ENCODE results near the gene USP33. TPM values are rescaled to one million over a fixed set of nuclear protein-coding genes. Genes with fewer than 3 reads are reported as not detected.

Gene USP33
- total RNA-seq, 1 experiment from 2014 or later = 61.6 TPM

- Mint-ChIP-seq H3K9me3 (no peaks in the 10 kb centered on the region), H3K27me3 (ENCODE audit: low read depth) (no peaks in the 10 kb centered on the region), H3K27ac (peak within 1 kb of the TSS; percentile 99), H3K4me1 (peaks cover 29% of the 10 kb centered on the region), H3K4me3 (peak within 1 kb of the TSS; percentile 95), H3K36me3 (no peaks in the 10 kb centered on the region)
- ATAC-seq = peak; percentile 63
- CTCF ChIA-PET = interaction anchor here (0.6 to 1.2 kb wide), 4 partner anchors 9 to 1755 kb away, joined by 3 to 5 read pairs (median 3); no protein-coding TSS in a partner anchor
- DNase-seq (ENCODE audit: low spot score) = peak; percentile 92
- POLR2A ChIA-PET = interaction anchor here (1.1 kb wide), 1 partner anchor 97 kb away, joined by 5 read pairs; the partner anchor contains the start of gene MIGA1
- no peak for TF ChIP-seq CDX4 (CRISPR knock-in tag; IDR thresholded peaks at IDR 0.05; ENCODE audit: borderline replicate concordance)
- TF ChIP-seq TEAD4 (CRISPR knock-in tag; IDR thresholded peaks at IDR 0.05) = no peak; the same call in 1 of the 2 replicates
- TF ChIP-seq, protein P1, sequence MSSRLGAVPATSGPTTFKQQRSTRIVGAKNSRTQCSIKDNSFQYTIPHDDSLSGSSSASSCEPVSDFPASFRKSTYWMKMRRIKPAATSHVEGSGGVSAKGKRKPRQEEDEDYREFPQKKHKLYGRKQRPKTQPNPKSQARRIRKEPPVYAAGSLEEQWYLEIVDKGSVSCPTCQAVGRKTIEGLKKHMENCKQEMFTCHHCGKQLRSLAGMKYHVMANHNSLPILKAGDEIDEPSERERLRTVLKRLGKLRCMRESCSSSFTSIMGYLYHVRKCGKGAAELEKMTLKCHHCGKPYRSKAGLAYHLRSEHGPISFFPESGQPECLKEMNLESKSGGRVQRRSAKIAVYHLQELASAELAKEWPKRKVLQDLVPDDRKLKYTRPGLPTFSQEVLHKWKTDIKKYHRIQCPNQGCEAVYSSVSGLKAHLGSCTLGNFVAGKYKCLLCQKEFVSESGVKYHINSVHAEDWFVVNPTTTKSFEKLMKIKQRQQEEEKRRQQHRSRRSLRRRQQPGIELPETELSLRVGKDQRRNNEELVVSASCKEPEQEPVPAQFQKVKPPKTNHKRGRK (CRISPR knock-in tag; IDR thresholded peaks at IDR 0.05; ENCODE audit: borderline replicate concordance) = no peak
- TF ChIP-seq USF2 (CRISPR knock-in tag; IDR thresholded peaks at IDR 0.05) = peak; percentile 97
- no peak for TF ChIP-seq FOXJ3 (CRISPR knock-in tag; IDR thresholded peaks at IDR 0.05; ENCODE audit: borderline replicate concordance)
- no peak for TF ChIP-seq TCF7 (CRISPR knock-in tag; IDR thresholded peaks at IDR 0.05; ENCODE audit: low read depth)
- TF ChIP-seq CBFB (CRISPR knock-in tag; IDR thresholded peaks at IDR 0.05; ENCODE audit: low read depth) = no peak
- TF ChIP-seq AFF4 (CRISPR knock-in tag; IDR thresholded peaks at IDR 0.05; ENCODE audit: borderline replicate concordance) = no peak
- TF ChIP-seq IRF2 (CRISPR knock-in tag; IDR thresholded peaks at IDR 0.05; ENCODE audit: borderline replicate concordance, low read depth) = no peak
- TF ChIP-seq FOXK1 (CRISPR knock-in tag; IDR thresholded peaks at IDR 0.05) = peak; percentile 65; the same call in 1 of the 2 replicates
- TF ChIP-seq PRRX2 (CRISPR knock-in tag; IDR thresholded peaks at IDR 0.05) = no peak
- TF ChIP-seq HMGA2 (CRISPR knock-in tag; IDR thresholded peaks at IDR 0.05) = no peak
- no peak for TF ChIP-seq NFATC4 (CRISPR knock-in tag; IDR thresholded peaks at IDR 0.05)
- no peak for TF ChIP-seq JAZF1 (CRISPR knock-in tag; IDR thresholded peaks at IDR 0.05)
- 0 out of 2 replicates have a peak, but pooled peaks have one; percentile 51 for TF ChIP-seq ZNF671 (CRISPR knock-in tag; IDR thresholded peaks at IDR 0.05)
- TF ChIP-seq, protein P2, sequence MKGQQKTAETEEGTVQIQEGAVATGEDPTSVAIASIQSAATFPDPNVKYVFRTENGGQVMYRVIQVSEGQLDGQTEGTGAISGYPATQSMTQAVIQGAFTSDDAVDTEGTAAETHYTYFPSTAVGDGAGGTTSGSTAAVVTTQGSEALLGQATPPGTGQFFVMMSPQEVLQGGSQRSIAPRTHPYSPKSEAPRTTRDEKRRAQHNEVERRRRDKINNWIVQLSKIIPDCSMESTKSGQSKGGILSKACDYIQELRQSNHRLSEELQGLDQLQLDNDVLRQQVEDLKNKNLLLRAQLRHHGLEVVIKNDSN (CRISPR knock-in tag; IDR thresholded peaks at IDR 0.05) = peak; percentile 97
- TF ChIP-seq ZBTB43 (CRISPR knock-in tag; IDR thresholded peaks at IDR 0.05) = no peak
- TF ChIP-seq, protein P3, sequence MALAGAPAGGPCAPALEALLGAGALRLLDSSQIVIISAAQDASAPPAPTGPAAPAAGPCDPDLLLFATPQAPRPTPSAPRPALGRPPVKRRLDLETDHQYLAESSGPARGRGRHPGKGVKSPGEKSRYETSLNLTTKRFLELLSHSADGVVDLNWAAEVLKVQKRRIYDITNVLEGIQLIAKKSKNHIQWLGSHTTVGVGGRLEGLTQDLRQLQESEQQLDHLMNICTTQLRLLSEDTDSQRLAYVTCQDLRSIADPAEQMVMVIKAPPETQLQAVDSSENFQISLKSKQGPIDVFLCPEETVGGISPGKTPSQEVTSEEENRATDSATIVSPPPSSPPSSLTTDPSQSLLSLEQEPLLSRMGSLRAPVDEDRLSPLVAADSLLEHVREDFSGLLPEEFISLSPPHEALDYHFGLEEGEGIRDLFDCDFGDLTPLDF (CRISPR knock-in tag; IDR thresholded peaks at IDR 0.05) = no peak
- no peak for TF ChIP-seq ZNF263 (CRISPR knock-in tag; IDR thresholded peaks at IDR 0.05; ENCODE audit: low read depth)
- no peak for TF ChIP-seq ZNF138 (CRISPR knock-in tag; conservative IDR thresholded peaks at IDR 0.05)
- TF ChIP-seq JUN (CRISPR knock-in tag; IDR thresholded peaks at IDR 0.05) = no peak
- no peak for TF ChIP-seq NR2C2 (CRISPR knock-in tag; IDR thresholded peaks at IDR 0.05)
- TF ChIP-seq, protein P4, sequence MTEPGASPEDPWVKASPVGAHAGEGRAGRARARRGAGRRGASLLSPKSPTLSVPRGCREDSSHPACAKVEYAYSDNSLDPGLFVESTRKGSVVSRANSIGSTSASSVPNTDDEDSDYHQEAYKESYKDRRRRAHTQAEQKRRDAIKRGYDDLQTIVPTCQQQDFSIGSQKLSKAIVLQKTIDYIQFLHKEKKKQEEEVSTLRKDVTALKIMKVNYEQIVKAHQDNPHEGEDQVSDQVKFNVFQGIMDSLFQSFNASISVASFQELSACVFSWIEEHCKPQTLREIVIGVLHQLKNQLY (CRISPR knock-in tag; IDR thresholded peaks at IDR 0.05) = no peak
- TF ChIP-seq MAX (CRISPR knock-in tag; IDR thresholded peaks at IDR 0.05) = peak; percentile 75; the same call in 1 of the 2 replicates
- TF ChIP-seq MYBL2 (CRISPR knock-in tag; IDR thresholded peaks at IDR 0.05) = peak; percentile 37; the same call in 1 of the 2 replicates
These were observed 77.0 kb downstream of the USP33 start, which contains the start of gene ZZZ3 for GRCh38 chr1:77682460-77683159. Gene ZZZ3 (minus strand): TSS chr1:77682658. CDS start chr1:77633354, 49,304 bp downstream.

All from WTC11 (cell line).